ENCODE measurements around the gene PDZRN3.

PDZRN3 gene

GRCh38 chr3:73556520-73557372 is 68.0 kb downstream of the PDZRN3 start:
- H3K27me3 ChIP-seq (ENCODE audit: insufficient read depth, poor library complexity, severe bottlenecking) = peaks cover 2% of the 10 kb centered on the region
- H3K4me3 ChIP-seq (replicated peaks; ENCODE audit: insufficient read depth, low read length) = no peak overlapping the region
- H3K27ac ChIP-seq (replicated peaks) = no peak overlapping the region
- TF ChIP-seq, protein P1, sequence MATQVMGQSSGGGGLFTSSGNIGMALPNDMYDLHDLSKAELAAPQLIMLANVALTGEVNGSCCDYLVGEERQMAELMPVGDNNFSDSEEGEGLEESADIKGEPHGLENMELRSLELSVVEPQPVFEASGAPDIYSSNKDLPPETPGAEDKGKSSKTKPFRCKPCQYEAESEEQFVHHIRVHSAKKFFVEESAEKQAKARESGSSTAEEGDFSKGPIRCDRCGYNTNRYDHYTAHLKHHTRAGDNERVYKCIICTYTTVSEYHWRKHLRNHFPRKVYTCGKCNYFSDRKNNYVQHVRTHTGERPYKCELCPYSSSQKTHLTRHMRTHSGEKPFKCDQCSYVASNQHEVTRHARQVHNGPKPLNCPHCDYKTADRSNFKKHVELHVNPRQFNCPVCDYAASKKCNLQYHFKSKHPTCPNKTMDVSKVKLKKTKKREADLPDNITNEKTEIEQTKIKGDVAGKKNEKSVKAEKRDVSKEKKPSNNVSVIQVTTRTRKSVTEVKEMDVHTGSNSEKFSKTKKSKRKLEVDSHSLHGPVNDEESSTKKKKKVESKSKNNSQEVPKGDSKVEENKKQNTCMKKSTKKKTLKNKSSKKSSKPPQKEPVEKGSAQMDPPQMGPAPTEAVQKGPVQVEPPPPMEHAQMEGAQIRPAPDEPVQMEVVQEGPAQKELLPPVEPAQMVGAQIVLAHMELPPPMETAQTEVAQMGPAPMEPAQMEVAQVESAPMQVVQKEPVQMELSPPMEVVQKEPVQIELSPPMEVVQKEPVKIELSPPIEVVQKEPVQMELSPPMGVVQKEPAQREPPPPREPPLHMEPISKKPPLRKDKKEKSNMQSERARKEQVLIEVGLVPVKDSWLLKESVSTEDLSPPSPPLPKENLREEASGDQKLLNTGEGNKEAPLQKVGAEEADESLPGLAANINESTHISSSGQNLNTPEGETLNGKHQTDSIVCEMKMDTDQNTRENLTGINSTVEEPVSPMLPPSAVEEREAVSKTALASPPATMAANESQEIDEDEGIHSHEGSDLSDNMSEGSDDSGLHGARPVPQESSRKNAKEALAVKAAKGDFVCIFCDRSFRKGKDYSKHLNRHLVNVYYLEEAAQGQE (IDR thresholded peaks at IDR 0.05; ENCODE audit: insufficient replicate concordance, low read depth) = no peak
- TF ChIP-seq GABPA (IDR thresholded peaks at IDR 0.05; ENCODE audit: low read depth) (no peak), SPI1 (IDR thresholded peaks at IDR 0.05; ENCODE audit: borderline replicate concordance, low read depth) (no peak), POLR2AphosphoS5 (IDR thresholded peaks at IDR 0.05; ENCODE audit: low read depth) (no peak)
- TF ChIP-seq, protein P2, sequence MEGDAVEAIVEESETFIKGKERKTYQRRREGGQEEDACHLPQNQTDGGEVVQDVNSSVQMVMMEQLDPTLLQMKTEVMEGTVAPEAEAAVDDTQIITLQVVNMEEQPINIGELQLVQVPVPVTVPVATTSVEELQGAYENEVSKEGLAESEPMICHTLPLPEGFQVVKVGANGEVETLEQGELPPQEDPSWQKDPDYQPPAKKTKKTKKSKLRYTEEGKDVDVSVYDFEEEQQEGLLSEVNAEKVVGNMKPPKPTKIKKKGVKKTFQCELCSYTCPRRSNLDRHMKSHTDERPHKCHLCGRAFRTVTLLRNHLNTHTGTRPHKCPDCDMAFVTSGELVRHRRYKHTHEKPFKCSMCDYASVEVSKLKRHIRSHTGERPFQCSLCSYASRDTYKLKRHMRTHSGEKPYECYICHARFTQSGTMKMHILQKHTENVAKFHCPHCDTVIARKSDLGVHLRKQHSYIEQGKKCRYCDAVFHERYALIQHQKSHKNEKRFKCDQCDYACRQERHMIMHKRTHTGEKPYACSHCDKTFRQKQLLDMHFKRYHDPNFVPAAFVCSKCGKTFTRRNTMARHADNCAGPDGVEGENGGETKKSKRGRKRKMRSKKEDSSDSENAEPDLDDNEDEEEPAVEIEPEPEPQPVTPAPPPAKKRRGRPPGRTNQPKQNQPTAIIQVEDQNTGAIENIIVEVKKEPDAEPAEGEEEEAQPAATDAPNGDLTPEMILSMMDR (IDR thresholded peaks at IDR 0.05; ENCODE audit: insufficient read depth, low read length) = no peak
- DNase-seq (ENCODE audit: low read depth in 1 of 2, low spot score in 1 of 2) = no peak

GRCh38 chr3:73555076-73555475 is 69.7 kb downstream of the PDZRN3 start:
- TF ChIP-seq, protein P2 (IDR thresholded peaks at IDR 0.05; ENCODE audit: insufficient read depth, low read length) = no peak
- TF ChIP-seq POLR2AphosphoS5 (IDR thresholded peaks at IDR 0.05; ENCODE audit: low read depth) = no peak
- TF ChIP-seq, protein P1 (IDR thresholded peaks at IDR 0.05; ENCODE audit: insufficient replicate concordance, low read depth) = no peak
- TF ChIP-seq SPI1 (IDR thresholded peaks at IDR 0.05; ENCODE audit: borderline replicate concordance, low read depth) = no peak
- no peak for TF ChIP-seq GABPA (IDR thresholded peaks at IDR 0.05; ENCODE audit: low read depth)

DNA sequence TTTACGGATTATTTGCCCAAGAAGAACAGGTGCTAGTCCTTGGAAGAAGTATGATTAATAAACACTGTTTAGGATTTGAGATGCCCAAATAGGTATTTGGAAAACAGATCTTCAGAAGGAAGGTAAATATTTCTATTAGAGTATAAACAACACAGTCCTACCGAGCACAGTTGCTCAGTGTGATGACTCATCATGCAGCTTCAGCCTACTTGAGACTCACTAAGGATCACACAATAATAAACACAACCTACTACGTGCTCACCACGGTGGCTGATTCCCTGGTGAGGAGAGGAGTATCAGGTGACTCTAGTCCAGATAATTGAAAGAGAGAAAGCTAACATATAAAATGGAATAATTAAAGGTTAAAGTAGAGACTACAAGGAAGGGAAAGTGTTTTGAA is 72.0 kb downstream of the PDZRN3 start:
- H3K4me3 ChIP-seq (replicated peaks; ENCODE audit: insufficient read depth, low read length) = no peak overlapping the region
- no peak for DNase-seq (ENCODE audit: low read depth in 1 of 2, low spot score in 1 of 2)
- H3K27me3 ChIP-seq (ENCODE audit: insufficient read depth, poor library complexity, severe bottlenecking) = no peaks in the 10 kb centered on the region
- no peak for TF ChIP-seq SPI1 (IDR thresholded peaks at IDR 0.05; ENCODE audit: borderline replicate concordance, low read depth)
- TF ChIP-seq GABPA (IDR thresholded peaks at IDR 0.05; ENCODE audit: low read depth) = no peak
- TF ChIP-seq POLR2AphosphoS5 (IDR thresholded peaks at IDR 0.05; ENCODE audit: low read depth) = no peak
- TF ChIP-seq, protein P1 (IDR thresholded peaks at IDR 0.05; ENCODE audit: insufficient replicate concordance, low read depth) = no peak
- TF ChIP-seq, protein P2 (IDR thresholded peaks at IDR 0.05; ENCODE audit: insufficient read depth, low read length) = no peak
- H3K27ac ChIP-seq (replicated peaks) = no peak overlapping the region

More at GRCh38 chr3:73555076-73555475, 69.7 kb downstream of the PDZRN3 start:
- Histone ChIP-seq H3K27ac (replicated peaks) (no peak overlapping the region), H3K4me3 (replicated peaks; ENCODE audit: insufficient read depth, low read length) (no peak overlapping the region), H3K27me3 (ENCODE audit: insufficient read depth, poor library complexity, severe bottlenecking) (peaks cover under 1% of the 10 kb centered on the region)
- DNase-seq (ENCODE audit: low read depth in 1 of 2, low spot score in 1 of 2) = no peak
